ENCODE results near the gene GRAMD1B.

GRCh38 chr11:123452794-123453193, 22.7 kb downstream of the GRAMD1B start:
- TF ChIP-seq CTCF (IDR thresholded peaks at IDR 0.05) (no peak), EZH2 (IDR thresholded peaks at IDR 0.05; ENCODE audit: borderline replicate concordance, insufficient read depth, low read depth, low read length, poor library complexity, severe bottlenecking) (no peak)
